ACC112 (cell line): Measurements from ENCODE around the gene KAZALD1.

ENCODE experiments used
- H2AFZ ChIP-seq: fragments of 200-600 bp; sonication (generic); one replicate; pipeline ENCODE4 v1.6.0; 2017; ENCODE audit warnings: antibody characterized with exemption, low read length; ENCODE audit not compliant: unreplicated experiment
- H3K27ac ChIP-seq: fragments of 200-600 bp; sonication (generic); 2 replicates; pipeline ENCODE4 v1.5.1; 2014; ENCODE audit warnings: low read depth, mild to moderate bottlenecking, antibody characterized with exemption, low read length, moderate library complexity
- H3K27me3 ChIP-seq: fragments of 200-600 bp; sonication (generic); 2 replicates; pipeline ENCODE4 v1.6.1; 2014; ENCODE audit warnings: mild to moderate bottlenecking, antibody characterized with exemption, low read length, moderate library complexity, mixed read lengths; ENCODE audit not compliant: insufficient read depth
- H3K36me3 ChIP-seq: fragments of 200-600 bp; sonication (generic); 2 replicates; pipeline ENCODE4 v1.6.1; 2016; ENCODE audit warnings: mild to moderate bottlenecking, antibody characterized with exemption, low read length, moderate library complexity, mixed read lengths; ENCODE audit not compliant: insufficient read depth
- H3K4me1 ChIP-seq: fragments of 200-600 bp; sonication (generic); one replicate; pipeline ENCODE4 v1.6.1; 2016; ENCODE audit warnings: low read length, mixed read lengths; ENCODE audit not compliant: insufficient read depth, unreplicated experiment, control insufficient read depth
- H3K4me3 ChIP-seq: fragments of 200-600 bp; sonication (generic); 2 replicates; pipeline ENCODE4 v1.5.1; 2014; ENCODE audit warnings: mild to moderate bottlenecking, low read depth, low read length
- H3K79me2 ChIP-seq: fragments of 200-600 bp; sonication (generic); one replicate; pipeline ENCODE4 v1.6.0; 2016; ENCODE audit warnings: low read length; ENCODE audit not compliant: control insufficient read depth, unreplicated experiment, insufficient read depth

The KAZALD1 gene

GRCh38 chr10:101041252-101041761, 20.5 kb upstream of the KAZALD1 start:
- Histone ChIP-seq H3K36me3 (peaks cover 6% of the 10 kb centered on the region; the same call in 1 of the 2 replicates), H3K4me3 (no peak overlapping the region), H3K27ac (no peak overlapping the region), H2AFZ (no peak overlapping the region), H3K79me2 (no peaks in the 10 kb centered on the region), H3K27me3 (no peaks in the 10 kb centered on the region), H3K4me1 (peaks cover 16% of the 10 kb centered on the region)

GRCh38 chr10:101042118-101042517, 19.7 kb upstream of the KAZALD1 start:
- no peak overlapping the region for H2AFZ ChIP-seq
- peaks cover 16% of the 10 kb centered on the region for H3K4me1 ChIP-seq
- peak overlapping the region; percentile 83 for H3K27ac ChIP-seq
- H3K27me3 ChIP-seq, result no peaks in the 10 kb centered on the region
- no peaks in the 10 kb centered on the region for H3K79me2 ChIP-seq
- H3K36me3 ChIP-seq, result peaks cover 6% of the 10 kb centered on the region; the same call in 1 of the 2 replicates
- peak overlapping the region; percentile 76 for H3K4me3 ChIP-seq

- H3K4me3 ChIP-seq, result peak overlapping the region; percentile 76
- no peaks in the 10 kb centered on the region for H3K79me2 ChIP-seq
- peak overlapping the region; percentile 83 for H3K27ac ChIP-seq
- H3K27me3 ChIP-seq, result no peaks in the 10 kb centered on the region
- H3K4me1 ChIP-seq, result peaks cover 16% of the 10 kb centered on the region
- H2AFZ ChIP-seq, result peak overlapping the region; percentile 69
- H3K36me3 ChIP-seq, result no peaks in the 10 kb centered on the region
These were observed 19.0 kb upstream of the KAZALD1 start for GRCh38 chr10:101042667-101043362.

- Histone ChIP-seq H2AFZ (peak overlapping the region; percentile 69), H3K27me3 (peaks cover 4% of the 10 kb centered on the region; the same call in 1 of the 2 replicates), H3K79me2 (no peaks in the 10 kb centered on the region), H3K4me1 (peaks cover 16% of the 10 kb centered on the region), H3K4me3 (peak overlapping the region; percentile 76), H3K27ac (peak overlapping the region; percentile 83), H3K36me3 (no peaks in the 10 kb centered on the region)
These were observed 18.5 kb upstream of the KAZALD1 start for GRCh38 chr10:101043363-101043707.

- no peak overlapping the region for H2AFZ ChIP-seq
- no peaks in the 10 kb centered on the region for H3K36me3 ChIP-seq
- no peak overlapping the region; the same call in 1 of the 2 replicates for H3K27ac ChIP-seq
- H3K79me2 ChIP-seq, result no peaks in the 10 kb centered on the region
- peaks cover 12% of the 10 kb centered on the region for H3K27me3 ChIP-seq
- H3K4me3 ChIP-seq, result no peak overlapping the region; the same call in 1 of the 2 replicates
- H3K4me1 ChIP-seq, result peaks cover 16% of the 10 kb centered on the region
These were observed 17.7 kb upstream of the KAZALD1 start for GRCh38 chr10:101044117-101044516.

GRCh38 chr10:101046332-101047238, 15.2 kb upstream of the KAZALD1 start:
- Histone ChIP-seq H3K27me3 (peaks cover 20% of the 10 kb centered on the region), H3K4me3 (no peak overlapping the region), H3K27ac (no peak overlapping the region), H3K4me1 (peaks cover 17% of the 10 kb centered on the region), H3K79me2 (no peaks in the 10 kb centered on the region), H2AFZ (no peak overlapping the region), H3K36me3 (no peaks in the 10 kb centered on the region)

GRCh38 chr10:101047268-101047667, 14.5 kb upstream of the KAZALD1 start:
- Histone ChIP-seq H3K79me2 (no peaks in the 10 kb centered on the region), H3K4me1 (peaks cover 20% of the 10 kb centered on the region), H3K4me3 (no peak overlapping the region), H3K27me3 (peaks cover 20% of the 10 kb centered on the region), H2AFZ (no peak overlapping the region), H3K27ac (no peak overlapping the region), H3K36me3 (no peaks in the 10 kb centered on the region)

- Histone ChIP-seq H3K36me3 (no peaks in the 10 kb centered on the region), H3K27me3 (peaks cover 20% of the 10 kb centered on the region), H3K4me1 (peaks cover 26% of the 10 kb centered on the region), H3K27ac (no peak overlapping the region), H2AFZ (no peak overlapping the region), H3K79me2 (no peaks in the 10 kb centered on the region), H3K4me3 (no peak overlapping the region)
These were observed 13.6 kb upstream of the KAZALD1 start for GRCh38 chr10:101047961-101048892.

GRCh38 chr10:101050208-101051069, 11.3 kb upstream of the KAZALD1 start:
- H3K27me3 ChIP-seq, result peaks cover 20% of the 10 kb centered on the region
- no peak overlapping the region for H3K27ac ChIP-seq
- H3K36me3 ChIP-seq, result no peaks in the 10 kb centered on the region
- peaks cover 5% of the 10 kb centered on the region for H3K79me2 ChIP-seq
- peak overlapping the region; percentile 58 for H3K4me3 ChIP-seq
- H3K4me1 ChIP-seq, result peaks cover 23% of the 10 kb centered on the region
- no peak overlapping the region for H2AFZ ChIP-seq
